ENCODE measurements around the gene PHYKPL. TPM values are rescaled to one million over a fixed set of nuclear protein-coding genes. Genes with fewer than 3 reads are reported as not detected.

Gene PHYKPL
- total and polyA plus RNA-seq, 12 donors = 15.0 to 125 (median 62.4) TPM

- H3K4me3 ChIP-seq = no peak overlapping the region
- H3K27ac ChIP-seq = no peak overlapping the region
- intact Hi-C loops (cut with DNase I) = no loop called here
- TF ChIP-seq POLR2A (IDR thresholded peaks at IDR 0.05) = no peak
- TF ChIP-seq CTCF (IDR thresholded peaks at IDR 0.05) = no peak
- H3K4me1 ChIP-seq (replicated peaks in 1 of 2) = no peaks in the 10 kb centered on the region
- no peaks in the 10 kb centered on the region for H3K36me3 ChIP-seq (replicated peaks in 1 of 2)
- 91 to 99% (median 94%) methylated on average over 7 of the region's 7 CpGs for WGBS, 4 donors
- no peak for DNase-seq
- H3K27me3 ChIP-seq = no peaks in the 10 kb centered on the region
- H3K9me3 ChIP-seq (replicated peaks in 1 of 3) = no peaks in the 10 kb centered on the region
Observed at GRCh38 chr5:178265746-178266145, 33.1 kb upstream of the PHYKPL start.

GRCh38 chr5:178264044-178264443 is 31.4 kb upstream of the PHYKPL start:
- DNase-seq = no peak

GRCh38 chr5:178261666-178262600 is 29.3 kb upstream of the PHYKPL start:
- 91 to 95% (median 93%) methylated on average over 8 to 19 of the region's 19 CpGs for WGBS, 4 donors
- H3K36me3 ChIP-seq (replicated peaks in 1 of 2) = no peaks in the 10 kb centered on the region
- no peak overlapping the region for H3K27ac ChIP-seq
- H3K27me3 ChIP-seq = no peaks in the 10 kb centered on the region
- no peak for TF ChIP-seq CTCF (IDR thresholded peaks at IDR 0.05)
- no peak for TF ChIP-seq POLR2A (IDR thresholded peaks at IDR 0.05)
- DNase-seq = no peak
- no peaks in the 10 kb centered on the region for H3K9me3 ChIP-seq (replicated peaks in 1 of 3)
- H3K4me3 ChIP-seq = no peak overlapping the region
- no peaks in the 10 kb centered on the region for H3K4me1 ChIP-seq (replicated peaks in 1 of 2)
- intact Hi-C loops (cut with DNase I) = no loop called here

More at GRCh38 chr5:178264044-178264443, 31.4 kb upstream of the PHYKPL start:
- H3K36me3 ChIP-seq (replicated peaks in 1 of 2) = no peaks in the 10 kb centered on the region
- TF ChIP-seq POLR2A (IDR thresholded peaks at IDR 0.05) (no peak), CTCF (IDR thresholded peaks at IDR 0.05) (no peak)
- H3K27me3 ChIP-seq = no peaks in the 10 kb centered on the region
- 79 to 90% (median 86%) methylated on average over 4 of the region's 4 CpGs for WGBS, 4 donors
- intact Hi-C loops (cut with DNase I) = no loop called here
- H3K4me3 ChIP-seq = no peak overlapping the region
- no peak overlapping the region for H3K27ac ChIP-seq
- no peaks in the 10 kb centered on the region for H3K9me3 ChIP-seq (replicated peaks in 1 of 3)
- H3K4me1 ChIP-seq (replicated peaks in 1 of 2) = no peaks in the 10 kb centered on the region

GRCh38 chr5:178259623-178260536 is 27.3 kb upstream of the PHYKPL start:
- intact Hi-C loops (cut with DNase I) = no loop called here
- H3K27me3 ChIP-seq = no peaks in the 10 kb centered on the region
- WGBS, 4 donors = 71 to 74% (median 73%) methylated on average over 16 to 21 of the region's 21 CpGs
- no peak for TF ChIP-seq POLR2A (IDR thresholded peaks at IDR 0.05)
- no peak for TF ChIP-seq CTCF (IDR thresholded peaks at IDR 0.05)
- no peak for DNase-seq
- H3K4me1 ChIP-seq (replicated peaks in 1 of 2) = no peaks in the 10 kb centered on the region
- H3K4me3 ChIP-seq = no peak overlapping the region
- no peak overlapping the region for H3K27ac ChIP-seq
- H3K9me3 ChIP-seq (replicated peaks in 1 of 3) = no peaks in the 10 kb centered on the region
- H3K36me3 ChIP-seq (replicated peaks in 1 of 2) = no peaks in the 10 kb centered on the region

Data from adrenal gland (tissue), 12 donors.